SU-DHL-6 (cell line): ENCODE data around the gene RAD51C.
"Not testable (repeated sequence)": the region's sequence is repeated elsewhere in the genome, so short reads cannot be mapped to it uniquely, and the experiment has no call there.

Experiments used
- H2AFZ ChIP-seq: fragments of 200-600 bp; sonication (generic); 2 replicates; pipeline ENCODE4 v1.6.1; 2014; ENCODE audit warnings: low read depth, mild to moderate bottlenecking, moderate library complexity, mixed read lengths, antibody characterized with exemption, low read length; ENCODE audit not compliant: severe bottlenecking
- H3F3A ChIP-seq: fragments of 200-600 bp; shearing (Covaris generic); 2 replicates; pipeline ENCODE4 v1.6.0; 2016; ENCODE audit warnings: antibody characterized with exemption, mild to moderate bottlenecking; ENCODE audit not compliant: insufficient read depth
- H3K27ac ChIP-seq: fragments of 200-600 bp; sonication (generic); 2 replicates; pipeline ENCODE4 v1.5.1; 2016; ENCODE audit warnings: low read depth, mild to moderate bottlenecking, low read length, moderate library complexity, mixed read lengths
- H3K27me3 ChIP-seq: fragments of 200-600 bp; sonication (generic), shearing (Covaris generic); 2 replicates; pipeline ENCODE4 v1.6.0; 2014; ENCODE audit warnings: mild to moderate bottlenecking, low read length
- H3K36me3 ChIP-seq: fragments of 200-600 bp; sonication (generic); 2 replicates; pipeline ENCODE4 v1.6.1; 2014; ENCODE audit warnings: mild to moderate bottlenecking, low read length, mixed read lengths
- H3K4me2 ChIP-seq: fragments of 300-600, 200-600 bp; shearing (Covaris generic), sonication (generic); 2 replicates; pipeline ENCODE4 v1.6.0; 2014; ENCODE audit warnings: low read length, low read depth, mild to moderate bottlenecking; ENCODE audit not compliant: poor library complexity, severe bottlenecking
- H3K4me3 ChIP-seq: fragments of 200-600 bp; sonication (generic); 2 replicates; pipeline ENCODE4 v1.5.1; 2014; ENCODE audit warnings: antibody characterized with exemption, low read length, mild to moderate bottlenecking, mixed read lengths; ENCODE audit not compliant: insufficient read depth, poor library complexity, severe bottlenecking
- H3K79me2 ChIP-seq: fragments of 200-600 bp; sonication (generic); 2 replicates; pipeline ENCODE4 v1.6.1; 2014; ENCODE audit warnings: mild to moderate bottlenecking, low read length, moderate library complexity; ENCODE audit not compliant: insufficient read depth
- H3K9ac ChIP-seq: fragments of 200-600 bp; sonication (generic); 2 replicates; pipeline ENCODE4 v1.7.0; 2014; ENCODE audit warnings: mild to moderate bottlenecking, low read length
- H3K9me2 ChIP-seq: fragments of 200-600 bp; sonication (generic); replicated peaks from 2 replicates; pipeline ENCODE4 v1.6.1; 2014; ENCODE audit warnings: low read length; ENCODE audit not compliant: insufficient read depth
- H3K9me3 ChIP-seq: fragments of 200-600 bp; sonication (generic); 2 replicates; pipeline ENCODE4 v1.6.1; 2014; ENCODE audit warnings: low read length, mixed read lengths; ENCODE audit not compliant: insufficient read depth
- H4K20me1 ChIP-seq: fragments of 200-600 bp; sonication (generic); 2 replicates; pipeline ENCODE4 v1.6.1; 2014; ENCODE audit warnings: low read depth, mild to moderate bottlenecking, antibody characterized with exemption, low read length, moderate library complexity, mixed read lengths
- EZH2phosphoT487 ChIP-seq: fragments of 200-600 bp; sonication (generic), shearing (Covaris generic); conservative IDR thresholded peaks from 2 replicates; pipeline ENCODE4 v1.6.1; 2018; ENCODE audit warnings: mild to moderate bottlenecking, antibody characterized with exemption, low read length, moderate library complexity, mixed read lengths
- TF ChIP-seq, protein P1 (sequence below): fragments of 200-600 bp; sonication (generic); IDR thresholded peaks from one replicate; pipeline ENCODE4 v1.5.1; 2017; ENCODE audit warnings: antibody characterized with exemption, mild to moderate bottlenecking, low read length, moderate library complexity; ENCODE audit not compliant: insufficient read depth, poor library complexity, severe bottlenecking

RAD51C gene

GRCh38 chr17:58658804-58659713 lies 33.3 kb upstream of the RAD51C start:
- no peaks in the 10 kb centered on the region for H4K20me1 ChIP-seq
- H3F3A ChIP-seq = peaks cover 12% of the 10 kb centered on the region
- peak overlapping the region; percentile 65 for H3K27ac ChIP-seq
- no peaks in the 10 kb centered on the region for H3K36me3 ChIP-seq
- H3K9ac ChIP-seq = peak overlapping the region; percentile 51
- peak overlapping the region; percentile 50 for H3K4me3 ChIP-seq
- H3K9me2 ChIP-seq = no peaks in the 10 kb centered on the region
- H3K27me3 ChIP-seq = no peaks in the 10 kb centered on the region
- peak overlapping the region; percentile 84 for H2AFZ ChIP-seq
- H3K79me2 ChIP-seq = no peaks in the 10 kb centered on the region
- H3K9me3 ChIP-seq = no peaks in the 10 kb centered on the region
- TF ChIP-seq EZH2phosphoT487 = no peak
- TF ChIP-seq, protein P1, sequence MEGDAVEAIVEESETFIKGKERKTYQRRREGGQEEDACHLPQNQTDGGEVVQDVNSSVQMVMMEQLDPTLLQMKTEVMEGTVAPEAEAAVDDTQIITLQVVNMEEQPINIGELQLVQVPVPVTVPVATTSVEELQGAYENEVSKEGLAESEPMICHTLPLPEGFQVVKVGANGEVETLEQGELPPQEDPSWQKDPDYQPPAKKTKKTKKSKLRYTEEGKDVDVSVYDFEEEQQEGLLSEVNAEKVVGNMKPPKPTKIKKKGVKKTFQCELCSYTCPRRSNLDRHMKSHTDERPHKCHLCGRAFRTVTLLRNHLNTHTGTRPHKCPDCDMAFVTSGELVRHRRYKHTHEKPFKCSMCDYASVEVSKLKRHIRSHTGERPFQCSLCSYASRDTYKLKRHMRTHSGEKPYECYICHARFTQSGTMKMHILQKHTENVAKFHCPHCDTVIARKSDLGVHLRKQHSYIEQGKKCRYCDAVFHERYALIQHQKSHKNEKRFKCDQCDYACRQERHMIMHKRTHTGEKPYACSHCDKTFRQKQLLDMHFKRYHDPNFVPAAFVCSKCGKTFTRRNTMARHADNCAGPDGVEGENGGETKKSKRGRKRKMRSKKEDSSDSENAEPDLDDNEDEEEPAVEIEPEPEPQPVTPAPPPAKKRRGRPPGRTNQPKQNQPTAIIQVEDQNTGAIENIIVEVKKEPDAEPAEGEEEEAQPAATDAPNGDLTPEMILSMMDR = no peak
- H3K4me2 ChIP-seq = peak overlapping the region; percentile 74

DNA sequence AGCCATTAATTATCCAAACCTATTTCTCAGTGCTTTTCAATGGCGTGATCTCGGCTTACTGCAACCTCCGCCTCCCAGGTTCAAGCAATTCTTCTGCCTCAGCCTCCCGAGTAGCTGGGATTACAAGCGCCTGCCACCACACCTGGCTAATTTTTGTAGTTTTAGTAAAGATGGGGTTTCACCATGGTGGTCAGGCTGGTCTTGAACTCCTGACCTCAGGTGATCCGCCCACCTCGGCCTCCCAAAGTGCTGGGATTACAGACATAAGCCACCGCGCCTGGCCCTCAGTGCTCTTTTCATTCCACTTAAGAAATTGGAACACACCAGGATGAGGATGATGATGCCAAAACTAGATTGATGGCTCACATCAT lies 32.7 kb upstream of the RAD51C start:
- H3F3A ChIP-seq = peaks cover 12% of the 10 kb centered on the region
- H3K4me3 ChIP-seq = peak overlapping the region; percentile 50
- H4K20me1 ChIP-seq, H3K79me2 ChIP-seq, H3K9me3 ChIP-seq, H3K9me2 ChIP-seq, H3K27ac ChIP-seq, H3K36me3 ChIP-seq, H3K27me3 ChIP-seq: not testable (repeated sequence)
- peak overlapping the region; percentile 51 for H3K9ac ChIP-seq
- H2AFZ ChIP-seq = peak overlapping the region; percentile 84
- peak overlapping the region; percentile 74 for H3K4me2 ChIP-seq

DNA sequence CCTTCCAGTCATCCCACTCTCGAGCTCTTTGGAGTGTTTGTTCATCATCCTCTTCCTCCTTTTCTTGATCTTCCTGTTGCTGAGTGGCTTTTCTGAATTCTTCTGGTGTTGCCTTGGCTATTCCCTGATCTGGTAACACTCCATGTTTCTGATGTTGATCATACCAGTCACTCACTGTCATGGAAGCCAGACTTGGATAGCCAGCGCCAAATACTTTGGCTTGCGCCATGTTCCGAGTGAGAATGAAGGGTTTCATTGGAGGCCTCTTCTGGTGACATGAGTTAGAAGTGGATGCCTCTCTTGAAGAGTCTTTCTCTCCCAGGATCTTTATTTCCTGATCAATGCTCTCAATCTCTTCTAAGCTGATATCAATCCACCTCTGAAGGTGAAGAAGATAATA lies 31.8 kb upstream of the RAD51C start:
- Histone ChIP-seq H3K27ac (no peak overlapping the region), H3K36me3 (no peaks in the 10 kb centered on the region), H3K9ac (no peak overlapping the region), H3K27me3 (no peaks in the 10 kb centered on the region), H3K9me3 (no peaks in the 10 kb centered on the region), H3K9me2 (no peaks in the 10 kb centered on the region), H3K4me2 (no peak overlapping the region), H3K79me2 (no peaks in the 10 kb centered on the region), H3F3A (peaks cover 12% of the 10 kb centered on the region), H2AFZ (no peak overlapping the region), H3K4me3 (no peak overlapping the region), H4K20me1 (no peaks in the 10 kb centered on the region)
- TF ChIP-seq, protein P1 = no peak
- no peak for TF ChIP-seq EZH2phosphoT487

- Histone ChIP-seq H3K9me3 (no peaks in the 10 kb centered on the region), H3F3A (peaks cover 12% of the 10 kb centered on the region), H3K27ac (no peak overlapping the region), H3K4me2 (no peak overlapping the region), H4K20me1 (no peaks in the 10 kb centered on the region), H3K79me2 (no peaks in the 10 kb centered on the region), H2AFZ (no peak overlapping the region), H3K4me3 (no peak overlapping the region), H3K9ac (no peak overlapping the region), H3K27me3 (no peaks in the 10 kb centered on the region), H3K9me2 (no peaks in the 10 kb centered on the region), H3K36me3 (no peaks in the 10 kb centered on the region)
- TF ChIP-seq, protein P1 = no peak
- no peak for TF ChIP-seq EZH2phosphoT487
These were observed 30.9 kb upstream of the RAD51C start for GRCh38 chr17:58661499-58661898.
